H54 (cell line): Measurements from ENCODE around the gene L1TD1.
"Not testable (repeated sequence)": the region's sequence is repeated elsewhere in the genome, so short reads cannot be mapped to it uniquely, and the experiment has no call there.

ENCODE experiments used
- DNase-seq: peaks from one replicate; pipeline ENCODE4 v3.0.0; 2011; ENCODE audit warnings: low spot score, mixed read lengths; ENCODE audit not compliant: insufficient read length
- FAIRE-seq: peaks from 3 replicates; lab custom pipeline; 2011; peaks lifted over from hg19 to GRCh38; lab: Jason Lieb, UNC
- POLR2A ChIP-seq: IDR thresholded peaks from 2 replicates; pipeline ENCODE4 v1.6.1; 2011; ENCODE audit warnings: low read depth, mild to moderate bottlenecking, low read length

Gene L1TD1, protein sequence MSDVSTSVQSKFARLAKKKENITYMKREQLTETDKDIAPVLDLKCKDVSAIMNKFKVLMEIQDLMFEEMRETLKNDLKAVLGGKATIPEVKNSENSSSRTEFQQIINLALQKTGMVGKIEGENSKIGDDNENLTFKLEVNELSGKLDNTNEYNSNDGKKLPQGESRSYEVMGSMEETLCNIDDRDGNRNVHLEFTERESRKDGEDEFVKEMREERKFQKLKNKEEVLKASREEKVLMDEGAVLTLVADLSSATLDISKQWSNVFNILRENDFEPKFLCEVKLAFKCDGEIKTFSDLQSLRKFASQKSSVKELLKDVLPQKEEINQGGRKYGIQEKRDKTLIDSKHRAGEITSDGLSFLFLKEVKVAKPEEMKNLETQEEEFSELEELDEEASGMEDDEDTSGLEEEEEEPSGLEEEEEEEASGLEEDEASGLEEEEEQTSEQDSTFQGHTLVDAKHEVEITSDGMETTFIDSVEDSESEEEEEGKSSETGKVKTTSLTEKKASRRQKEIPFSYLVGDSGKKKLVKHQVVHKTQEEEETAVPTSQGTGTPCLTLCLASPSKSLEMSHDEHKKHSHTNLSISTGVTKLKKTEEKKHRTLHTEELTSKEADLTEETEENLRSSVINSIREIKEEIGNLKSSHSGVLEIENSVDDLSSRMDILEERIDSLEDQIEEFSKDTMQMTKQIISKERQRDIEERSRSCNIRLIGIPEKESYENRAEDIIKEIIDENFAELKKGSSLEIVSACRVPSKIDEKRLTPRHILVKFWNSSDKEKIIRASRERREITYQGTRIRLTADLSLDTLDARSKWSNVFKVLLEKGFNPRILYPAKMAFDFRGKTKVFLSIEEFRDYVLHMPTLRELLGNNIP

DNA sequence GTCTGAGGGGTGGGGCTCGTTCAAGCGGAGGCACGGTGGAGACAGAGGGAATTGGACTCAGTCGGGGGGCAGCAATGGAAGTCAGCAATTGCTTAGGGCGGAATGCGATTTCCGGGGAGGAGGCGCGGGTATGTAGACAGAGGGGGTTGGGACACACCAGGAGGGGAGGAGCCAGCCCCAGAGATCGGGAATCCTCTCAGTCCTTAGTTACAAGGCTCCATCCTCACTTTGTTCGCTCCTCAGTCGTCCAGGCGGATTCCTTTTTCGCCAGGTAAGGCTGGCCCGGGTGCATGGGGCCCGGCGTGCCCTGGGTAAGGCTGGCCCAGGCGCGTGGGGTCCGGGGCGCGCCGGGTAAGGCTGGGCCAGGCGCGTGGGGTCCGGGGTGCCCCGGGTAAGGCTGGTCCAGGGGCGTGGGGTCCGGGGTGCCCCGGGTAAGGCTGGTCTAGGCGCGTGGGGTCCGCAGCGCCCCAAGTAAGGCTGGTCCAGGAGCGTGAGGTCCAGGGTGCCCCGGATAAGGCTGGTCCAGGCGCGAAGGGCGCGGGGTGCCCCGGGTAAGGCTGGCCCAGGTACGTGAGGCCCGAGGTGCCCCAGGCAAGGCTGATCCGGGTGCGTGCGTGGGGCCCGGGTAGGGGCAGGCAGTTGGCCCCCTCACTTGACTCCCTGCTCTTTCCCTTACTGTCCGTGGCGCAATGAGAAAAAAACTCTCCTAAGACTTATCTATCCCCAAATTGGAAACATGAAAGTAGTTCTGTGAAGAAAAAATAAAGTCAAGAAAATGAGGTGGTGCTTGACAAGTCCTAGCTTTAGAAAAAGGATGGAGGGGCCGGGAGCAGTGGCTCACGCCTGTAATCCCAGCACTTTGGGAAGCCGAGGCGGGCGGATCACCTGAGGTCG lies at the start of gene L1TD1:
Gene L1TD1 (plus strand): TSS at position 199 of the 894 bp plus-strand sequence. CDS start 11,780 bp downstream, outside the sequence.
- TF ChIP-seq POLR2A = no peak
- DNase-seq (no peak), FAIRE-seq (no peak)

DNA sequence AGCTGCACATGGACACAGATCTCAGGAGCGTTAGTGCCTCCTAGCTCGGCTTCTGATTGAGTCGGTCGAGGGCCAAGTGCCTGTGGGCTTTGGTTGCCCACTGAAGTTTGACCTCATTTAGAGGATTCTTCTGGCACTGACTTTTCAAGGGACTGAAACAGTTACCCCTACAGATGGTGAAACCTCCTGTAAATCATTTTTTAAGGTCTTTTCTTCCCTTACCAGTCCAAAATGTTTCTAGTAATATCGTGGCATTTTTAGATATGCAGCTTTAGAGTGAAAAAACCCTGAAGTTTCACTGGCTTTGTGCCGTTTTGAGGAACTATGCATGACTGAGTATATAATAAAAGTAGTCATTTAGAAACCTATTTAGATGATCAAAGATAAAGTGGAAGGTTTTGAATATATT lies 34.7 kb upstream of the L1TD1 start:
- no peak for TF ChIP-seq POLR2A

DNA sequence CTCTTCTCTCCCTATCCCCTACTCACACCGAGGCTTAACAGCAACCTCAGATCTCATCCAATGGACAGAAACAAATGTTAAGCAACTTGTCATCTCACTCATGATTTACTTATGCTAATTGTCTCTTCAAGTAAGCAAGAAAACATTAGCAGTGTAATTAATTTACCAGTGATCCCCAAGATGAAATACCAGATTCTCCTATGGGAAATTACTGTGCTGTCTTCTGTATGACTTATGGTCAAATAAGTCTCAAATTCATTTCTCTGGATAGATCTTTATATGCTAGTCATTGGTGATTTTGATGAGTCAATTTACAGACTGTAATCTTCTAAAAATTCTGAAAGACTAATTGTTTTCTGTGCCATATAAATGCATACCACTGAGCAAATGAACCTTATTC lies 32.9 kb upstream of the L1TD1 start:
- TF ChIP-seq POLR2A = no peak
- DNase-seq (no peak), FAIRE-seq (no peak)

More for the DNA sequence above, 34.7 kb upstream of the L1TD1 start:
- FAIRE-seq = no peak
- no peak for DNase-seq

DNA sequence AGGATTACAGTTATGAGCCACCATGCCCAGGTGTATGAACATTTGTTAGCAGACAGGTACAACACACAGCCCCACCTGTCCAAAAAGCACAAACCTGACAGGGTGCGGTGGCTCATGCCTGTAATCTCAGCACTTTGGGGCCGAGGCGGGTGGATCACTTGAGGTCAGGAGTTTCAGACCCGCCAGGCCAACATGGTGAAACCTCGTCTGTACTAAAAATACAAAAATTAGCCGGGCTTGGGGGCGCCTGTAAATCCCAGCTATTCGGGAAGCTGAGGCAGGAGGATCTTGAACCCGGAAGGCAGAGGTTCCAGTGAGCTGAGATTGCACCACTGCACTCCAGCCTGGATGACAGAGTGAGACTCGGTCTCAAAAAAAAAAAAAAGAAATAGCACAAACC lies 24.3 kb upstream of the L1TD1 start:
- not testable (repeated sequence) for DNase-seq, FAIRE-seq

DNA sequence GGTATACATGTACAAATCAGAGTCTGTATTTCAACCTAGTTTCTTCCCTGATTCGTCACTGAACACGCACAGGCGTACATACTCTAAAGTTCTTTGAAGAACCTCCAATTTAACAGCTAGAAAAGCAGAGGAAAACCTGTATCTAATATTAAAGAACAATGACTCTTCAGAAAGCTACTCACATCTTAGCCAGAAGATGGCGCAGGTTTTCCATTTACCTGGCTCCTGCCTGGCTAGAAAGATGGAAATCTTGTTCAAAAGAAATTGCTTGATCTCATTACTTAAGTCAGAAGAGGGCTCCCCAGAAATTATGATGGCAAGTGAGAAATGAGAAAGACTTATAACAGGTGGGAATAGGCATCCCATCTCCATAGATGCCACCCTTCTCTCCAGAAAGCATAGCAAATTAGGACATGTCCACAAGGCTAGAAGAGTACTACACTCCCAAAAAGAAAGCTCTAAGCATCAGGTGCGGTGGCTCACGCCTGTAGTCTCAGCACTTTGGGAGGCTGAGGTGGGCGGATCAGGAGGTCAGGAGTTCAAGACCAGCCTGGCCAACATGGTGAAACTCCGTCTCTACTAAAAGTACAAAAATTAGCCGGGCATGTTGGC lies 19.0 kb upstream of the L1TD1 start:
- TF ChIP-seq POLR2A = no peak
- FAIRE-seq = no peak
- DNase-seq = no peak

DNA sequence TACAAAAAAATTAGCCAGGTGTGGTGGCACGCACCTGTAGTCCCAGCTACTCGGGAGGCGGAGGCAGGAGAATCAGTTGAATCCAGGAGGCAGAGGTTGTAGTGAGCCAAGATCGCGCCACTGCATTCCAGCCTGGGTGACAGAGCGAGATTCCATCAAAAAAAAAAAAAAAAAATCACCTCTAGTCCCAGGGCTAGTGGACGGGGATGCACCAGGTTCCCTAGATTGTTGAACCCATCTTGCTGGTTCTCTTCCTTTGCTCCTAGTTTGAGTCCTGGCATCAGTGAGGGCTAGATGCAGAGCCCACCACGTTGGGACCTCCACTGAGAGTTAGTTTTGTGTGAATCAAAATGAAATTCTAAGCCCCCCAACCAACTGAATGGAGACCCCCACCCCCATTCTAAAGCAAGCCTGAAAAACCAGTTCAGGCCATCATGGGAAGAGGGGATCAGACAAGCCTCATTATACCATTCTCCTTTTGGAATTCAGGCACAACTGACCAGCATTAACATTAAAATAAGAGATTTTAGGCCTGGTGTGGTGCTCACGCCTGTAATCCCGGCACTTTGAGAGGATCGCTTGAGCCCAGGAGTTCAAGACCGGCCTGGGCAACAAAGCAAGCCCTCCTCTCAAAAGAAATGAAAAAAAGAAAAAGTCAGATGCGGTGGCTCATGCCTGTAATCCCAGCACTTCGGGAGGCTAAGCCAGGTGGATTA lies 17.9 kb upstream of the L1TD1 start:
- FAIRE-seq = no peak
- TF ChIP-seq POLR2A = no peak
- no peak for DNase-seq

DNA sequence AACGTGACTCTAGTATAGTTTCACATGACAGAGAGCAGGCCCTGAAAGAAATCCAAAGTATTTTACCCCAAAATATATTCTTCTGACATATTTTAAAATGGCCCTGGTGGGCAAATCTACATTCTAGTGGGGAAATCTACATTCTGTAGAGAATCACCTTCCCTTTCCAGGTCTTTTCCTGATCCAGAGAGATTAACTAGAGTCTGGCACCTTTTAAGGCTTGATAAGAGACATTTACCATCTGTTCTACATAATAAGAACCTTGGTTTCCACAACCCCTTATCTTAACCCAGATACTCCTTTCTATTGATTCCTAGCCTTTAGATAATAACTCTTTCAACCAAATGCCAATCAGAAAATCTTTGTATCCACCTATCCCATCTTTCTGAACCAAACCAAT lies 17.0 kb upstream of the L1TD1 start:
- no peak for DNase-seq
- TF ChIP-seq POLR2A = no peak
- no peak for FAIRE-seq

DNA sequence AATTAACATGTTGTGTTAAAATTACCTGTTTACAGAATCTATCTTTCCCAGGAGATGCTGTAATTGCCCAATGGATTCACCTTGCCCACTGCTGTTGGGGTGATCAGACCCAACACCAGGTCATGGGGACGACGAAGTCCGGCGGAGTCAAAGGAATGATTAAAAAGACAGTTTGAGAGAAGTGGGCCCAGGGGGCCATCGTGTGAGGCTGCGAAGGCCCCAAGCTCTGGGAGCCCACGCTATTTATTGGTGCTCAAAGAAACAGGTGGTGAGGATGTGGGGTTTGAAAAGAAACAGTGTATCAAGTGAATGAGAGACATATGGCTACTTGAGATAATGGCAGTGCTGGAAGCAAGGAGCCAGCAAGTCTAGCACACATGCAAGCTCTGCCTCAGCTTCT lies 16.3 kb upstream of the L1TD1 start:
- no peak for FAIRE-seq
- TF ChIP-seq POLR2A = no peak
- no peak for DNase-seq

DNA sequence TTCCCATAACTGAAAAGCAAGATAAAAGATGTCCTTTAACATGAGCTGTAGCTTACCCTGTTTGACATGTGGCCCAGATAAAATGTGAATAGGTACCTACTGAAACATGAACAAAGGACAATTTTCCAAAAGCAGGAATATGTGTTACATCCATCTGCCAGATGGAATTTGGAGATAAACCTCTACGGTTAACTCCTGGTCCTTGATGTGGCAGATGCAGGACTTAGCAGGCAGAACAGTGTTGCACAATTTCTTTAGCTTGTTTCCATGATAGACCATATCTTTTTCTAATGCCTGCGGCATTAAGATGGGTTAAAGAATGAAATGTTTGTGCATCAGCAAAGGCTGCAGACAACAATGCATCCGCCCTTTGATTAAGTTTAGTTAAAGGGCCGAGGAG lies 14.6 kb upstream of the L1TD1 start:
- not testable (repeated sequence) for DNase-seq, FAIRE-seq

DNA sequence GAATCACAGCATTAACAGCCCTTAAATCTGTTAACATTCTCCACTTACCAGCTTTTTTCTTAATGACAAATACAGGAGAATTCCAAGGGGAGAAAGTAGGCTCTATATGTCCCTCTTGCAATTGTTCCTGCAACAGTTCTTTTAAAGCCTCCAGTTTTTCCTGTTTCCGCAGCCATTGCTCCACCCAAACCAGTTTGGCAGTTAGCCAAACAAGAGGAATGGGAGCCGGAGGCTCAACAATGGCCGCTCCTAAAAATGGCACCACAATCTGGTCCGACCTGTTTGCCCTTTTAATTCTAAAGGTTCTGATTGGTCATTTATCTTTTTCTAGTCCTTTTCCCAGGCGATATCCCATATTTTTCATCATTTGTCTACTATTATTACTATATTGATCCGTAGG lies 14.0 kb upstream of the L1TD1 start:
- FAIRE-seq (no peak), DNase-seq (no peak)
- no peak for TF ChIP-seq POLR2A

DNA sequence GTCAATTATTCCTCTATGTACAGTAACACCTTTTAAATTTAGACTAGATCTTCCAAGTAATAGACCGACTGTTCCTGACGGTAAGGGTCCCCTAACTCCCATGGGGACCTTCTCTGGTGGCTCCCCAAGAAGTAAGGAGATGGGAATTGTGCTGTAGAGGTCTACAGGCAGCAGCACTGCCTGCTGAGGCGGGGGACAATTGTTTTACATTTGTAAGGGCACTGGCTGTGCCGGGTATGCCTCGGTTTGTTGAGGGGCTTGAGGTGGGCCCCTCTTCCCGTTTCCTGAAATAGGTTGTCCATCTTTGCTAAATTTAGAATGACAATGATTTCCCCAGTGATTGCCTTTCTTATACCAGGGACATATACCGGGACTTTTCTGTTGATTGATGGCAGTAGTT lies 13.1 kb upstream of the L1TD1 start:
- FAIRE-seq = no peak

DNA sequence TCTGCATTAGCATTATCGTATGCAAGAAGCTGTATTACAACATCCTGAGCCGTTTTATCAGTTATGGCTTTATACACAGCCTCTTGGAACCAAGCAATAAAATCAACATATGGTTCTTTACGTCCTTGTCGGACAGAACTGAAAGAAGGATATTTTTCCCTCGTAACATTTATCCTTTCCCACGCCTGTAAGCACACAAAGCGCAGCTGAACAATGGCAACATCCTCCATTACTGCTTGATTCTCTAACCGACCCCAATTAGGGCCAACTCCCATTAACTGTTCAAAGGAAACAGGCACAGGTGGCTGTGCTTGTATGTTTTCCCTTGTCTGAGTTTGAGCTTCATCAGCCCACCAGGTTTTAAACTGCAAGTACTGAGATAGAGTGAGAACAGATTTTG lies 12.5 kb upstream of the L1TD1 start:
- not testable (repeated sequence) for FAIRE-seq, DNase-seq

More for the DNA sequence above, 13.1 kb upstream of the L1TD1 start:
- DNase-seq = no peak
- no peak for TF ChIP-seq POLR2A

DNA sequence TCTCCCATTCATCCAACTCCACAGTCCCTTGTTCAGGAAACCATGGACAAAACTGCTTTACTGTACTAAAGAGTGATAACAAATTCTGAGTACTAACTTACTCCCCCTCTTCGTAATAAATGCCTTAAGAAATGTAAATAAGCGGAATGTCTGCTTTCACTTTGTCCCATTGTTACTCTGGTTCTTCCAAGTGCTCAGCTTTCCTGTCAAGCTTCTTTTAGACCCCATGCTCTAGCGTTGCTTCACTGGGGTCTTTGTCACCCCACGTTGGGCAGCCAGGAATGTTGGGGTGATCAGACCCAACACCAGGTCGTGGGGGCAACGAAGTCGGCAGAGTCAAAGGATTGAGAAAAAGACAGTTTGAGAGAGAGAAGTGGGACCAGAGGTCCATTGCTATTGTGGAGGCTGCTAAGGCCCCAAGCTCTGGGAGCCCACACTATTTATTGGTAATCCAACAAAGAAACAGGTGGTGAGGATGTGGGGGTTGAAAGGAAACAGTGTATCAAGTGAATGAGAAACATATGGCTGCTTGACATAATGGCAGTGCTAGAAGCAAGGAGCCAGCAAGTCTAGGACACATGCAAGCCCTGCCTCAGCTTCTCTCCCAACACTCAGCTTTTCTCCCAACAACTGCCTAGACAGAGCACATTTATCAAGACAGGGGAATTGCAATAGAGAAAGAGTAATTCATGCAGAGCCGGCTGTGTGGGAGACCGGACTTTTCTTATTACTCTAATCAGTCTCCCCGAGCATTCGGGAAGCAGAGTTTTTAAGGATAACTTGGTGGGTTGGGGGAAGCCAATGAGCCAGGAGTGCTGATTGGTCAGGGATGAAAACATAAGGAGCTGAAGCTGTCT lies 11.3 kb upstream of the L1TD1 start:
- not testable (repeated sequence) for DNase-seq, FAIRE-seq
